NCI-H1092 treated with DMSO at 0.1 percent for 48 hours (cell line): ENCODE measurements around the gene IFT43.

ENCODE experiments used
- DNase-seq: peaks from one replicate; lab custom pipeline; 2025; lab: John Stamatoyannopoulos, UW

Gene IFT43

DNA sequence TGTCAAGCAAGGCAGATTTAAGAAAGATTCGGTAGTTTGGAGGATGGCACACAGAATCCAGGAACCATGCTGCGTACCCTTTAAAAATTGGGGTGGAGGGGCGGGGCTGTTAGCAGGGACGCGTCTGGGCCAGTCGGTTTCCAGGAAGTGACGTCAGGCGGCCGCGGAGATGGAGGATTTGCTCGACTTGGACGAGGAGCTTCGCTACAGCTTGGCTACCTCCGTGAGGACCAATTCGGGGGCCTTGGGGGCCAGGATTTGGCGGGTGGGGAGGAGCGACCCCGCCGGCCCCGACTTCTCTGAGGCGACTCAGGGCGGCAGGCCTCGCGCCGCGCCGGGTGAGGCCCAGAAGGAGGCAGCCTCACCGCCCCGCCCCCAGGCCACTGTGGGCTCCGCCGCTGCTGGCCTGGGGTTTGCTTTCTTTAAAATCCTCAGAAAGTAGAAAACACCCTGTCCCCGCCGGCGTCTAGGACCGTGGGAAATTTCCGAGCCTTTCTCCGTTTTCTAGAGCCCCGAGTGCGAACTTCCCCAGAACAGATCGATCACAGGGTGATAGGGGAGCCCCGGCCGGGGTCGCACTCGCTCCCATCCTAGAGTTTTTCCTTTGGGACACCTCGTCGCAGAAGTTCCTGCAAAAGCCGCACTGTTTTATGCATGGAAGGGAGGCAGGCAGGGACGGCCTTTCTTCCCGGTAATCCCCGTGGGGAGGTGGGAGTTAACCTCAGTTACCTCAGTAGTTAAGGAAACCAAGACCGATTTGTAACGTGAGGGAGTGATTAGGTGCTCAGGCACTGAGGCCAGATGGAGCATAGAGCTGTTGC is at the start of gene IFT43:
Gene IFT43 (plus strand): TSS at position 146 of the 821 bp plus-strand sequence. CDS start 24 bp downstream, at position 170.
- peak; percentile 78 for DNase-seq

- no peak for DNase-seq
Measured at GRCh38 chr14:75939200-75939599, 46.4 kb upstream of the IFT43 start.

DNA sequence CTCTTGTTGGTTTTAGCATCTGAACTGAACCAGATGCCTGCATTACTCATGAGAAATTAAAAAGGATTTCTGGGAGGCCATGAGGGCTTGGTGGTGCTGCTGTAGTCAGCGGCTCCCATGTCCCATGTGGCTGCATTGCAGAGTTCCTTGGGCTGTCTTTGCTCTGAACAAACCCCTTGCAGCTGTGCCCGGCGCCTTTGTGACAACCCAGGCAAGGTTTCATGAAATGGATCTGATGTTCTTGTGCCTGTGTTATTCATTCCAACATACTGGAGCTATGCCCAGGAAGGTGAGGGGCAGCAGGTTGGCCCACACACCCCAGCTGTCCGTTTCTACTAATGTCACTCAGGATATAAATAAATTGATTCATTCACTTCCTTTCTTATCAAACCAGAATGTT is 44.5 kb upstream of the IFT43 start:
- no peak for DNase-seq

DNA sequence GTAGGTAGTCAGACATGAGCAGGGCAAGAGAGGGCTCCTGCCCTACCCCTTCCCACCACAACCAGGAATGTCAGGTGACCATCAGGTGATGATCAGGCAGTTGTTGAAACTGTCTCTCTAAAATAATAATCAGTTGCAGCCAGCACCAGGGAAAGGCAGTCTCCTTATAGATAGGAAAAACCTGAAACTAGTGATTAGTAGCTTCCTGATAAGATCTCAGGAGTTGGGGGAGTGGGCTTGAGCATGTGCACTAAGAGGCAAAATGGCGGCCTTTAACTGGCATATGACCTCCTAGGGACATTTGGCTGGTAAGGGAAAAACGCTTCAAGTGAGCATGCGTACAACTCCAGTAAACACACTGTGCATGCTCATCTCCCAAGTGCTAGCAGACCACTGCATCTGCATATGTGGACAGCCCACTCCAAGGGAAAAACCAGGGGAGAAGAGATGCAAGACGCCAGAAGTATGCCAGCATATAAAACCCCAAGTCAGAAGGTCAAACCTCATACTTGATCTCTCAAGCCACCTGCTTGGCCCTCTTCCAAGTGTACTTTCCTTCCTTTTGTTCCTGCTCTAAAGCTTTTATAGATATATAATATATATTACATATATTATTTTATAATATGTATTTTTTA is 40.8 kb upstream of the IFT43 start:
- no peak for DNase-seq

GRCh38 chr14:75946785-75947184 is 38.8 kb upstream of the IFT43 start:
- no peak for DNase-seq

DNA sequence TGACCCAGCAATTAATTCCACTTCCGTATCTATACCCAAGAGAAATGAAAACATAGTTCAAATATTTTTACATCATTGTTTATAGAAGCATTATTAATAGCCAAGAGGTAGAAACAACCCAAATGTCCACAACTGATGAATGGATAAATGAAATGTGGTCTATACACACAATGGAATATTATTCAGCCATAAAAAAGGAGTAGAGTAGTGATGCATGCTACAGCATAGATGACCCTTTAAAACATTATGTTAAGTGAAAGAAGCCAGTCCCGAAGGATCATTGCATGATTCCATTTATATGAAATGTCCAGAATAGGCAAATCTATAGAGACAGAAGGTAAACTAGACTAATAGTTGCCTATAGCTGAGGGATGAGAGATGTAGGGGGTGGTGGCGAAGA is 33.1 kb upstream of the IFT43 start:
- DNase-seq = no peak

DNA sequence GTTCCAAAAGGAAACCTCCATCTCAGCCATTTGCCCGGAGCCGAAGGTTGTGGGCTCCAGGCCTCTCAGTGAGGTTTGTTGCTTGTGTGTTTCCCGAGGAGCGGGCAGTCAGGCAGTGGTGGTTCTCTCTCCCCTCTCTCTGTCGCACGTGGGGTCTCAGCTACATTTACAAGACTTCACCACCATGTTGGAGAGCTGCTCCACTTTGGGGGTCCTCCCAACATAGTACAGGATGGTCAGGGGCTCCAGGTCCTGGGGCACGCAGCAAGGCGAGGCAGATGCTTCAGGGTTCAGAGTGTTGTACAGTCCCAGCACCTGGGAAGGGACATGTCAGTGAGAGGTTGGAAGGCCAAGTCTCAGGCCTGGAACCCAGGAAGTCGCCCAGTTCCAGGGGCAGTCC is 26.5 kb upstream of the IFT43 start:
- DNase-seq = no peak

DNA sequence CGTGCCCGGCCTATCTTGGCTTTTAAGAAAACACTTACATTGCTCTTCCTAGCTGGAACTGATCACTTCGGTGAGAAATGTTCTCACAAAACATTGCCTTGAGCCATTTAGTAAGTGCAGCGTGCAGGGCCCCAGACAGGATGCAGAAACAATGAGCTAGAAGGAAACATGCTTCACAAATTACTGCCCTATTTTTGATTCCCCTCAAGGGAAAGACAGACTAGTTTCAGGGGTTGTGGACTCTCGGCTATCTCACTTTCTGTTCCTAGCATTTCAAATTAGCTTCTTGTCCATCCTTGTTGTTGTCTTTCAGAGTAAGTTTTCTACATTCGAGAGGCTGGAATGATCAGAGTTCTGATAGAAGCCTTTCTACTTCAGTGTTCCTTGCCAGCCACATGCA is 25.3 kb upstream of the IFT43 start:
- no peak for DNase-seq

DNA sequence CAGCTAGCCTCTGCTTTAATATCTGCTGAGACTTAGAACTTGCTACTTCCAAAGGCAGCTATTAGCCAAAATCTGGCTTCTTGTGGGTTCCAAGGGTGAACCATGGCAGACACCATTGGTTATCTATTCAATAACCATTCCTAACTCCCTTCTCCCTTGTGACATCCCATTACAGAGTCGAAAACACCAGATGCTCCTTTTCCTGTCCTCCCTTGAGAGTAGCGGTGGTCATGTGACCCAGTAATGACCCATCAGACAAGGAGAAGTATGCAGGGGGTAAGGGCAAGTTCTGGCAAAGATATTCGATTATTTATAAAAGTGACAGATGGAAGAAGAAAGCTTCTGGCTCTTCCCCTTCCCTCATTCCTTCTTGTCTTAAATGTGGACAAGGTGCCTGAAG is 23.9 kb upstream of the IFT43 start:
- no peak for DNase-seq

DNA sequence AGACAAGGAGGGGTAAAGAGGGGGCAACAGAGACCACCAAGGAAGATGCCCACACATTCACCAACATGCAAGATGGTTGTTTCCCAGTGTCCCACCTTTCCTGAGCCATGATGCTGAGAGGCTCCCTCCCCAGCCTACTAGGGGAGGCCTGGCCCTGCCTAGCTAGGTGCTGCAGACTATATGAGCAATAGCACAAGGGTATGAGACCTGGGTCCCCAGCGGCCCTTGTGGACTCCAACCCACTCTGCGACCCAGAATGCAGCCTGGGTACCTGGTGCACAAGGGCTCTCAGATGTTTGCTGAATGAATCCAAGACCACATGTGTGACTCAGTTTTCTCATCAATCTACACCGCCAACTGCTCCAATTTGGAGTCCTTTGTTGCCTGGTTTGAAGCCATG is 17.7 kb upstream of the IFT43 start:
- DNase-seq = no peak

GRCh38 chr14:75968456-75968855 is 17.1 kb upstream of the IFT43 start:
- DNase-seq = no peak

GRCh38 chr14:75969126-75969525 is 16.4 kb upstream of the IFT43 start:
- no peak for DNase-seq

- DNase-seq = no peak
Measured at GRCh38 chr14:75969891-75970290, 15.7 kb upstream of the IFT43 start.

- no peak for DNase-seq
Measured at GRCh38 chr14:75970989-75971388, 14.6 kb upstream of the IFT43 start.

- DNase-seq = no peak
Measured at GRCh38 chr14:75971509-75971908, 14.1 kb upstream of the IFT43 start.

- DNase-seq = no peak
Measured at GRCh38 chr14:75972801-75973421, 12.7 kb upstream of the IFT43 start.

DNA sequence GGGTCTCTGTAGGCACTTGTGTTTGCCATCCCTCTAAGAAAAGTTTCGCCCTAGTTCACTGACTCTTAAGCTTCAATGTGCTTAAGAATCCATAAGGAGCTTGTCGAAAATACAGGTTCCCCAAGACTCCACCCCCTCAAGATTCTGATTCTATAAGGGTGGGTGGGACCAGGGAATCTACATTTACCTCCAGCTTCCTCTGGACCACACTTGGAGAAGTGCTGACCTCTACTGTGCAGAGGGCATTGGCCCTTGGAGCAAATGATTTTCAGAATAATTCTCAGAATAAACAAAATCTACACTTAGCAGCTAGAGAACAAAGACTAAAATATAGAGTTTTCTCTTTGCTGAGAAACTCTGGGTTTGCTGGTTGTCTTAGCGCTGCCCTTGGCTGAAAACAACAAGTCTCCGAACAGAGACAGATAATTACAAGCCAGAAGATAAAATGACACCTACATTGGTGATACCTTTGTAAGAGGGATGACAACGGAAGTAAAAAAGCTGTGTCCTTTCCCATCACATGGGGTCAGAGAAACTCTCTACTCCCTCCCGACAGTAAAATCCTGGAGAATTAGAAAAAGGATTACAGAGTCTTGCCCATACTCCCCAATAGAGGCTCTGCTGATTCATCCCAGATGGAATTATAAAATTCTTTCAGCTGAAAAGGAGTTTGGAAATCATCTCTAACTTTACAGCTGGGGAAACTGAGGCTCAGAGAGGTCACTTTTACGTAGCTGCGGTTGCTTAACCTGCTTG is 8.6 kb upstream of the IFT43 start:
- no peak for DNase-seq

GRCh38 chr14:75977582-75977943 is 8.0 kb upstream of the IFT43 start:
- DNase-seq = no peak

DNA sequence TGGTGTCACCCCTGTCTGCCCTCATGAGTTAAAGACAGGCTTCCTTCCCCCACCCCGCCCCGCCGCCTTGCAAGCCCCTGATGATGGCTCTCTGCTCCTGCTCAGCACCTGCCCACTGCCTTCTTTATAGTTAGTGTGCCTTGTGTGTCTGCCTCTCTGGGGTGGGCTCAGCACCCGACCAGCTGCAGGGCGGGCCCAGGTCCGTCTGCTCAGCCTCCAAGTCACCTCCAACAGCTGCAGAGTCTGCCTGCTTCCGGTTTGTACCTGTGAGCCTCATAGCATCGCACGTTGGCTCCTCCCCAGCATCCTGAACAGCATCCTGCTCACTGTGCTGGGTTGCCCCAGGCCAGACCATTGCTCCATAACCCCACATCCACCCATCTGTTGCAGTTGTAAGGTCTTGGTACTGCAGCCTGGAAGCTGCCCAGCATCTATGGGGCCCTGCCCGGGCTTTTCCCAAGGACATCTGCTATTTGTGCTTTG is 7.3 kb upstream of the IFT43 start:
- no peak for DNase-seq

- no peak for DNase-seq
Measured at GRCh38 chr14:75979071-75979571, 6.4 kb upstream of the IFT43 start.

DNA sequence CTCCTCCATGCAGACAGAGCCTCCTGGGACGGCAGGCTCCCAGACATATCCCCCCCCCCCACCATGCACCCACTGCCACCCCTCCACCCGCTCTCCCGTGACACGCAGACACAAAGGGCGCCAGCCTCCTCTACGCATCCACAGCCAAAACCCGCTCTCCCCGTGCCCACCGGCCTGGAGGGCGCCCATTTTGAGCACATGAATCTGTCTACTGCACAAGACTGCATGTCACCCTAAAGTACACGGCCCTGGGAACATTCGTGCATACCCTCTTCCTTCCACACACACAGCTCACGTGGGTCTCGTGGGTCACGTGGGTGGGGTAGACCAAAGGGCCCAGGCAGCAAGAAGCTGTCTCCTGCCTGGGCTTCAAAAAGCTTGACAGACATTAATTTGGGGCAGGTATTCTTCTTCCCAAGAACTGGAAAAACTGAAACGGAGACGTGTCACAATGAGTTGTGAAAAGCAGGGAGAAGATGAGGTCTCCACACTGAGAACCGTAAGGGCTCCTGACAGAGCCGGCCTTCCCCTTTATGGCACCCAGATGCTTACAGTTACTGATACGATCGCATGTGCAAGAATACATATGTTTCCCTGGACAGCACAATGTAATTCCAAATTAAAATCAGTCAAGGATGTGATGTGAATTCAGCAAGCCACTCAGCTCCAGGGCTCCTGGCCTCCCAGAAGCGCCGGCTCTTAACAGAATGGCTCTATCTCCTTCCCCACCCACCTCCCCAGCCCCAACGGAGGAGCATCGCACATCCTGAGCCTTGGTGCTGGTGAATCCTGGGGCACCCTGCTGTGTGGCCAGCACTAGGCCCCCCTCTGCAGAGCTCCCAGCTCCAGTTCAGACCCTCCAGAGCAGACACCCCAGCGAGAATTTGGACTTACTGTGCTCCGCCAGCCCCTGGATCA is 5.7 kb upstream of the IFT43 start:
- DNase-seq = no peak
